Fibroblast of skin of right quadriceps (primary cell): ENCODE measurements around the gene CMBL.
"Not testable (repeated sequence)": the region's sequence is repeated elsewhere in the genome, so short reads cannot be mapped to it uniquely, and the experiment has no call there.

ENCODE experiments used
- DNase-seq: peaks from one replicate; pipeline ENCODE4 v3.0.0-alpha.2; 2013

Gene CMBL

GRCh38 chr5:10283927-10284635 is 23.6 kb downstream of the CMBL start:
- DNase-seq = peak; percentile 72

DNA sequence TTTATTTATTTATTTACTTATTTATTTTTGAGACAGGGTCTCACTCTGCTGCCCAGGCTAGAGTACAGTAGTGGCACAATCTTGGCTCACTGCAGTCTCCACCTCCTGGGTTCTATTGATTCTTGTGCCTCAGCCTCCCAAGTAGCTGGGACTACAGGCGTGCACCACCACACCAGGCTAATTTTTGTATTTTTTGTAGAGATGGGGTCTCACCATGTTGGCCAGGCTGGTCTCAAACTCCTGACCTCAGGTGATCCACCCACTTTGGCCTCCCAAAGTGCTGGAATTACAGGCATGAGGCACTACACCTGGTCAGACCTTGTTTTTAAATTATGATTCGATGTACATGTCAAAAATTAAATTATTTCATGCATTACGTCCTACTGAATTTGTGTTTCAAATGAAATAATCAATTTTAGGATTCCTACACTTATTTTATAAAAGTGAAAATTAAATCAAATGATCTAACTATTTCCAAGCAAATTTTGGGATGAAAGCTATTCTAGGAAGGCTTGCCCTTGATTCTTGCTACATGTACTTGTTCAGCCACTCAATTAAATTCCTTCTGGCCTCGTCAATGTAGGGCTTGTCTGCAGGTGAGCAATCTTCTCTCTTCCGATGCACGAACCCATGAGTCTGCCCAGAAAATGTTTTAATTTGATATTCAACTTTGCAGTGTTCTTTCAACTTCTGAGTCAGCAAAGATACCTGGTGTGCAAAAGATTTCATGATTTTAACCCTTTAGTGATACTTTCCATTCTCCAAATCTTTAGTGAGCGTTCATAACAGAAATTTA is 27.6 kb downstream of the CMBL start:
- DNase-seq = no peak

GRCh38 chr5:10279328-10279727 is 28.4 kb downstream of the CMBL start:
- DNase-seq = no peak

DNA sequence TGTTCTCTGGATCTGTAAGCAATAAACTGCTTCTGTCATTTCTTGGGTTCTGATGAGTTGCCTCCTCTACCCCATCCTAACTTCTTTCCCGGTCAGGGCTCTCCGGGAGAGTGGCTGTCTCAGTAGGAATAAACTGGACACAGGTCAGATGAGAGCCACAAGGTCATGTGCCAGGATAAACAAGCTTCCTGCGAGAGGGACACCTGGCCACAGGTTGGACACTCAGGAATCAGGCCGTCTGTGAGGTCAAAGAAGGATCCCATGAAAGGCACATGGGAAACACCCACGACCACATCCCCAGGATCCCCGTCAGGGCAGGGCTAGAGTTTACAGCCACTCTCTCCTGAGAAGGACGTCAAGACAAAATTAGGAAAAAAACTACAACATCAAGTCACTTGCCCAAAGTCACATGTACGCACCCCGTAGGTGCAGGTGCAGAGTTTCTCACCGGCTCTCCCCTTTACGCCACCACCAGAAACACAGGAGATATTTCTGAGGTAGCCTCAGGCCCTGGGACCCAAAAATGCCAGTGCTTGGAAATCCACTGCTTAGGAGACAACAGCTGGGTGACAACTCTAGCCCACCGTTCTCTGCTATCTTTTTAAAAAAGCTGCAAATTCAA is 28.9 kb downstream of the CMBL start:
- no peak for DNase-seq

- no peak for DNase-seq
These were observed 29.7 kb downstream of the CMBL start for GRCh38 chr5:10277773-10278630.

GRCh38 chr5:10276691-10277090 is 31.0 kb downstream of the CMBL start:
- no peak for DNase-seq

DNA sequence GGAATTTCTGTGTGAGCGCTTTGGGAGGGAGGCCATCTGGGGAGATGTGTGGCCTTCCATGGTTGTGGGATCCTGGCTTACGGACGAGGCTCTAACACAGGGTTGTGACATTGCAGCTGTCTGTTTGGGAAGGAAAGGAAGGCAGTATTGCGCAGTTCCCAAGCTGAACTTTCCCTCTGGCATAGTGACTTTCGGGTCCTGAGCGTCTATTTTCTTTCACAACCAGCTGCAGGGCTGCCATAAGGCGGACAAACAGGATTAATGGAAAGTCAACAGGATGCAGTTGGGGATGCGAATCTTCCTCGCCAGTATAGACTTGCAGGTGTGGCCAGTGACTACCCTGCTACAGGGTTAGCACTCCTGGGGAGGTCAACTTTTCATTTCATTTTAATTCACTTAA is 31.7 kb downstream of the CMBL start:
- no peak for DNase-seq

DNA sequence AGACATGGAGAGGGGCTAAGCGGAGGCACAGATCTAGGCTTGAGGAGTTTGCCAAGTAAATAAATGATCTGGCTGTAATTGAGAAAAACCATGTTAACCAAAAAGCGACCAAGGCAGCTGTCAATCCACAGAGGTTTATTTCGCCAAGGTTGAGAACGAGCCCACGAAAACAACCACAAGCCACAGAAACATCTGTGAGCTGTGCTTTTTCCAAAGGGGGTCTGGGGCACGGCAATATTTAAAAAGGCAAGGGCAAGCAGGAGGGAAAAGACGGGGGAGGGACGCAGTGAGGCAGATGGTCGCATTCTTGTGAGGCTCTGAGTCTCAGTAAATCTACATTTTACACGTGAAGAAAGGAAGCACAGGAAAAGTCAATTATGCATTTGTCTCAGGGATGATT is 32.2 kb downstream of the CMBL start:
- DNase-seq = no peak

- not testable (repeated sequence) for DNase-seq
These were observed 34.9 kb downstream of the CMBL start for GRCh38 chr5:10272875-10273209.

- DNase-seq = no peak
These were observed 35.4 kb downstream of the CMBL start for GRCh38 chr5:10272053-10272874.

- DNase-seq = no peak
These were observed 39.6 kb downstream of the CMBL start for GRCh38 chr5:10268100-10268499.

- DNase-seq = no peak
These were observed 40.9 kb downstream of the CMBL start for GRCh38 chr5:10266839-10267238.

GRCh38 chr5:10266137-10266536 is 41.6 kb downstream of the CMBL start:
- no peak for DNase-seq

- DNase-seq = no peak
These were observed 42.2 kb downstream of the CMBL start for GRCh38 chr5:10265245-10266109.

DNA sequence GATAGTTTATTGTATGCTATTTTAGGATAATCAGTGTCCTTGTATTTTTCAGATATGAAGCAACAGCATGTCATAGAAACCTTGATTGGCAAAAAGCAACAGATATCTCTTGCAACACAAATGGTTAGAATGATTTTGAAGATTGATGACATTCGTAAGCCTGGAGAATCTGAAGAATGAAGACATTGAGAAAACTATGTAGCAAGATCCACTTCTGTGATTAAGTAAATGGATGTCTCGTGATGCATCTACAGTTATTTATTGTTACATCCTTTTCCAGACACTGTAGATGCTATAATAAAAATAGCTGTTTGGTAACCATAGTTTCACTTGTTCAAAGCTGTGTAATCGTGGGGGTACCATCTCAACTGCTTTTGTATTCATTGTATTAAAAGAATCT is 43.1 kb downstream of the CMBL start:
- DNase-seq = peak; percentile 67

DNA sequence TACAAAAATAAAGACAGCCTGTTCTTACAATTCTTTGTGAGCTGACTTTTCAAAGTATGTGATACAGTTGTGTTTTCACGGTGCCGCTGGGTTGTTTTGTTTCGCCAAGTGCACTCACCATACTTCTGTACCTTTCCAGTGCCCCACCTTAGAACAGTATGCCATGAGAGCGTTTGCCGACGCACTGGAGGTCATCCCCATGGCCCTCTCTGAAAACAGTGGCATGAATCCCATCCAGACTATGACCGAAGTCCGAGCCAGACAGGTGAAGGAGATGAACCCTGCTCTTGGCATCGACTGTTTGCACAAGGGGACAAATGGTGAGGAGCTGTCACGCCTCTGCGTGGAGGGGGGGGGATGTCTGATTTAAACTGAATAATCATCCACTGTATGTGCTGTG is 44.7 kb downstream of the CMBL start:
- no peak for DNase-seq

GRCh38 chr5:10262121-10262774 is 45.5 kb downstream of the CMBL start:
- DNase-seq = no peak

GRCh38 chr5:10261065-10261464 is 46.6 kb downstream of the CMBL start:
- DNase-seq = no peak

DNA sequence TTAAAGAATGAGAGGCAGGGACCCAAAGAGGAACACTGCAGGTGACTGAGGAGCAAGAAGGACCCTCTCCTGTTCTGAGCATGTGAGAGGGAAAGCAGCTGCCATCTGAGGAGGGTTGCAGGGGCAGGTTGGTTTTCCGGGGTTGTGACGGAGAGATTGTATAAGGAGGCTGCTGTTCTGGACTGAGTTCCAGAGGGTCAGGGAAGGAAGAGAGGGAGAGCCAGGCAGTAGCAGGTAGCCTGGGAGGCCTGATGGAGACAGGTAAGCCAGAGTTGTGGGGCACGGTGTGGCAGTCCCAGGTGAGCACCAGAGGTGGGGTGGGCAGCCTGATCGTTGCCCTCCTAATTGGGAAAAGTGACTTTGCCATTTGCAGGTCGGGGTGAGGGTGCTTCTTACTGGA is 47.8 kb downstream of the CMBL start:
- DNase-seq = no peak

DNA sequence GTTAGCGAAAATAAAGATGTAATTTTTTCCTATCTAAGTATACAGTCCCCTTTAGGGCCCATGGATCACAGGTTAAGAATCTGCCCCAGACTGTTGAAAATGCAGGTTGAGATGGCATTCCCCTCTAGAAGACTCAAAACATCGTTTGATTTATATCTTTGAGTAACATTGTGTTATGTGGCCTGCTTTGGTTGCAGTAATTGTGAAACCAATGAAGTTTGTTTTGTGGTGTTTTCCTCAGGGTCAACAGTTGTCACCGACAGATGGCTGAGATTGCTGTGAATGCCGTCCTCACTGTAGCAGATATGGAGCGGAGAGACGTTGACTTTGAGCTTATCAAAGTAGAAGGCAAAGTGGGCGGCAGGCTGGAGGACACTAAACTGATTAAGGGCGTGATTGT is 49.8 kb downstream of the CMBL start:
- DNase-seq = no peak

- no peak for DNase-seq
These were observed 53.0 kb downstream of the CMBL start for GRCh38 chr5:10254686-10255085.
